NOMO-1 treated with DMSO at 0.1 percent for 48 hours (cell line): ENCODE results near the gene SLC40A1.

Experiments used
- DNase-seq: peaks from one replicate; lab custom pipeline; 2025; ENCODE audit not compliant: unreplicated experiment; lab: John Stamatoyannopoulos, UW

The SLC40A1 gene

DNA sequence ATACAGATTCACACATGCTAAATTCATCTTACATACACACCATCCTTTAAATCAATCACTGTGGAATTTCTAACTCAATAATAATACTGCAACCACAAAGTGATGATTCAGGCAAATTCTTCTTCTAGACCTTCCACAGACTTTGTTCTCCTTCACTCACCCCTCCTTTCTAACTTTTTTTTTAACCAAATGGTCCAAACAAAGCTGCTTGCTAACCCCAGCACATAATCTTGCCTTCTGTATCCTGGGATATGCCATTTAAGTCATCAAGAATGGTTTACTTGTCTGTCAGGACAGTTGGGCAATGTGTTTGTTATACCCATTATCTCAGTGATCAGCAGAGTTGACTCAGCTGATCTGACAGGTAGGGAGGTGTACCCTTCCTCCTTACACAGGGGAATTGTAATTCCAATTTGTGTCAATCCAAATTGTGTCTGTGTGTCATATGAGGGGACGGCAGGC is 10.0 kb downstream of the SLC40A1 start:
- DNase-seq = no peak

DNA sequence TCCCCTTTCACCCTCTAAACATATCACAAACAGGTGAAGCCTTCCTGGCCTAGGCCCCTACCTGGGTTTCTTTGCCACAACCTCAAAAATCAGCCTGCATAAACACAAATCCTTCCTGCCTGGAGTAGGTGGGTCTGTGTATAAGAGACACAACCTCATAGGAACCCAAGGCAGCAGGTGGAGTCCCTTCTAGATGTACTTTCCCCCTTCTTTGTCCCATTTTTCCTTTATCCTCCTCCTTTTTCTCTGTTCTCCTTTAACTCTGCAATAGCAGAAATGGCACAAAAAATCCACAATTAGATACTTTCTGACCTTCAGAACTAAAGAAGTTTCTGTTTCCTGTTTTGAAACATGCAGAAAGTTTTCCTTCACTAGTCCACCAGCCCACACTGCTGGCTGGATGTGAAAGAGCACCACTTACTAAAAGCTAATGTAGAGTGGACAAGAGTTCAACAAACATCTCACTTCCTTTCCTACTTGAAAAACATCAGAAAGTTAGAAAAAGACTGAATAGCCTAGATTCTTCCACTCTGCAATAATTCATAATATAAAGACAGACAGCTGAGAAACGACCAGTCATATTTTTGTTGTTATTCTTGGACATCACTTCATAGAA is 11.2 kb downstream of the SLC40A1 start:
- peak; percentile 34 for DNase-seq

GRCh38 chr2:189566046-189566445 is 14.5 kb downstream of the SLC40A1 start:
- DNase-seq = no peak

DNA sequence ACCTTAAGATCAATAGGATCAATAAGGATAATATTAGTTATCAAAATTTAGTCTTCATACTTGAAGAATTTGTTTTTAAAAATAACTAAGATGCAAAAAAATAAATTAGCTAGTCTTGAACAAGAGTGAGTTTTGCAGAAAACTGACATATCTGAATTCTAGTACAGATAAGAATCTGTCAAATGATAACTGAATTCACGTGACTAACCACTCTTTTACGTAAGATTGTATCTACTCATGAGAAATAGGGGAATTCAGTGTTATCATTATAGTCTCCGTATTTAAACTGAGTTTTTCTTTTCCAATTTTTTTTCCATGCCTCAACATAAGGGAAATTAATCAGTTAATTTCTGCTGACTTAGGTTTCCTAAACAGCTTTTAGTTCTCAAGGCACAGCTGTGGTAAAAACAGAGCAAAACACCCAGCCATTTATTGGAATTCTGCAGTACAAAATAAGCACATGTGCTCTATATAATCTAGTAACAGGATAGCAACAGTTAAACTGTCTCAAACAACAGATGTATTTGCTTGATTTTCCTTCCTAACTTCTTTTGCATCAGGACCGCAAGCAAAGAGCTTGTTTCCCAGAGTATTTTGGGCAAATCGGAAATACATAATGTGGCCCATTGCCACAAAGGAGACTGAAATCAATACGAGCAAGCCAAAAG is 19.1 kb downstream of the SLC40A1 start:
- no peak for DNase-seq

DNA sequence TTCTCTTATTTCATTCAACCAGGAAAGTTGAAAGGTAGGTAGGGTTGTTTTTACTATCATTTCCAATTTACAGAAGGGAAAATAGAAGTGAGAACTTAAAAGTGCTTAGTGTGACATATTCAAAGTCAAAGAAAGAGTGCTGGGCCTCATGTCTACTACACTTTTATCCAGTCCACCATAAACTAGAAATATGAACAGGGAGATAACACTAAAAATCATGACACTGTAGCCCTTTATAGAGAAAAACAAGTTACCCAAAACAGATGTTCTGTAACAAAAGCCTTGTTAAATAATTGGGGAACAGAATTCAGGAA is 20.4 kb downstream of the SLC40A1 start:
- no peak for DNase-seq

GRCh38 chr2:189559579-189560272 is 20.9 kb downstream of the SLC40A1 start:
- no peak for DNase-seq

GRCh38 chr2:189558516-189559272 is 21.9 kb downstream of the SLC40A1 start:
- no peak for DNase-seq

DNA sequence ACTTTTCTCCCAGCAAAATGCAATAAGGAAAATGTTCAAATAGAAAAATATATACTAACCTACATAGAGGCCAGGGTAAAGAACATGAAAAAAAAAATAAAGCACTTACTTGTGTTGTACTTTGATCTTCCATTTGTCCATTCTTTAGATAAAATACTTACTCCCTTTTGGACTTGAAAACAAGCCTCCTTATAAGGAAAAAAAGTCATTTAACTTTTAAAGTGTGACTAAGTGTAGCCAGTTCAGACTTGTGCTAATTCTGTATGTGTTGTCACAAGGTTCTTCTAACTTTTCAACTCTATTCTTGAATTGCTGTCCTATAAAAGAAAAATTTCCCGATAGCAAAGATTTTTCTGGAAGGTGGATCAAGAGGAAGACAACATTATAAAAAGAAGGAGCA is 23.2 kb downstream of the SLC40A1 start:
- no peak for DNase-seq

DNA sequence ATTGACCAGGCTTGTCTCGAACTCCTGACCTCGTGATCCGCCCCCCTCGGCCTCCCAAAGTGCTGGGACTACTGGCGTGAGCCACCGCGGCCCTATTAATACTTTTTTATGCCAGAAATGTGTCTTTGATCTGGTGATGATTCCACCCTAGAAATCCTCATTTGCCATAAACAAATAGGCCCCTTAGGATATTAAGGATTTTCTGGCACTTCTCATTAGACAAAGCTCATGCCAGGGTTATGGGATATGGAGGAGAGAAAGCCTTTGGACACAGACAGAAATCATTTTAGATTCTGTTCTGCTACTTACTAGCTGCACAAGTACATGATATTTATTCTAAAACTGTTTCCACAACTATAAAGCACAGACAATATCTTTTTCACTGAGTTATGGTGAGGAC is 24.1 kb downstream of the SLC40A1 start:
- no peak for DNase-seq

DNA sequence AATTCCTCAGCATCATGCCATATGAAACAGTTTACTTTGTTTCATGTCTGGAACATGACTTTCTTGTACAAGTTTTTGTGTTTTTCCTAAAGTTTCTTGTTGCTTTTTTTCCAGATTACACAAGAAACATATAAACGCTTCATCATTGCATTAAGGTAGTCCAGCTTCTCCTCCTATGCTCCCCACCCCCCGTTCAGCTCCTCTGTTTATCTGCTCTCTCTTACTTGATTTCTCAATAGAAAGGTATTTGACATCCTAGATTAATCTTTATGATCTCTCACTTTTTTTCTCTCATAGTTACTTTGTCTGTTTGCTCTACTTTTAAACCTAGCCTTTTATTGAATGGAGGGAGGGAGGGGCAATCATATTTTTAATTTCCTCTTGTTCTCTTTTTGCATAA is 25.4 kb downstream of the SLC40A1 start:
- no peak for DNase-seq

DNA sequence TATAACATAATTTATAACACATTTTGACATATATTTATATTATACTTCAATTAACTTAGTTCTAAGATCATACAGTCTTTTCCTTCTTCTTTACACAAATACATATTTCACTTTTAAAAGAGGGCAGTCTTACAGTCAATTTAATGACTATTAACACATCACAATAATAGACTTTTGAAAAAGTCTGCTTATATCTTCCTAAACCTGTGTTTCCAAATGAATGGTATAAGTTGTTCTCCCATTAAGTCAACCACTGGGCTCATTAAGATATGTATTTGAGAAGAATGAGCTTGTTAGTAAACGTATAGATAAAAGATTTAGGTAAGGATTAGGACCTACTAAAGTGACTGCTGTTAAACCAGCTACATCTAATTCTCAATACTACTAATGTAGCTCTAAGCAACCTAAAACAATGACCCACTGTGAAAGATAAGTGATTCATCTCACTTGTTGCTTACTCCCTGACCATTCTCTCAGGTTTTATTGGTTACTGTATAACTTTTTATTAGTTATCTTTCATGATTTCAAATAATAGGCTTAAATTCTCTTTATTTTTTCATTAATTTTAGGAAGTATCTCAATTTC is 27.0 kb downstream of the SLC40A1 start:
- DNase-seq = no peak

GRCh38 chr2:189552991-189553404 is 27.6 kb downstream of the SLC40A1 start:
- DNase-seq = no peak

DNA sequence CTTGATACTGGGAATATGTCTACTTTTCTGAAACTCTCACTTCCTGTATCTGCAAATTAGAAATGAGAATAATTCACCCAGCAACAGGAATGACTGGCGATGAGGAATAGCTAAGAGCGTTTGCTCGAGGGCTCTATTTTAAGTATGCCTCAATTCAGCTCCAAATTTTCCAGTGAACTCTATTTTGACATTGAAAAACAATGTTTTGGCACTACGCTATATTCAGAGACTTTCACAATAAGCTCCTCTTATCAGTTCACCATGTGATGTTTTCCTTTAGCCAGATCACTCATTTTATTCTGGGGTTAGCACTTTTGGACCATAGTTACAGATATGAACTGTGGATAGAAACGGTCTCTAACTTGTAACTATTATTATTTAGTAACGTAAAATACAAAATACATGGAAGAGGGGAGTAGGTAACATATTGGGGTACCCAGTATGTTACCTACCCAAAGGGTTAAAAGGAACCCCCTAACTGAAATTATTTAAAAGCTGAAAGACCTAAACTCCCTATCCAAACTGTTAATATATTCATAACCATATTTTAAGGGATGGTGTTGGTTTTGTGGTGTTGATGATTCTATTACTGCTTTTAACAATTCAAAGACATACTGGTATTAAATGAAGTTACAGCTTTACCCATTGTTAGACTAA is 28.1 kb downstream of the SLC40A1 start:
- no peak for DNase-seq

- no peak for DNase-seq
Measured at GRCh38 chr2:189551808-189552207, 28.8 kb downstream of the SLC40A1 start.

DNA sequence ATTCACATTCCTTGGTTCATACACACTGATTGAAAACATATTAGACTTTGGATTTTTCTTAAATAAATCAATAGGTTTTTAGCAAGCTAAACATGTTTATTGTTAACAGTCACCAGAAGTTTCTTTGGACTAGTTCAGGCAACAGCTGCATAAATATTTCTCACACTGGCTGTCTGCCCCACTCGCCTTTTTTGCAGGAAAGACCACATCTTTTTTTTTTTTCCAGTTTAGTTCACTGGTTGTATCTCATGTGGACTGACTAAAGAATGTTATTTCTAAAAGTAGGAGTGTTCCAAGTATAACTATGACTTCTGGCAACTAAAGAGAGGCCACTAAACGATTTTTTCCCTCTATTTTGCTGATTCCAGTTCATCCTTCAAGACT is 31.1 kb downstream of the SLC40A1 start:
- no peak for DNase-seq

DNA sequence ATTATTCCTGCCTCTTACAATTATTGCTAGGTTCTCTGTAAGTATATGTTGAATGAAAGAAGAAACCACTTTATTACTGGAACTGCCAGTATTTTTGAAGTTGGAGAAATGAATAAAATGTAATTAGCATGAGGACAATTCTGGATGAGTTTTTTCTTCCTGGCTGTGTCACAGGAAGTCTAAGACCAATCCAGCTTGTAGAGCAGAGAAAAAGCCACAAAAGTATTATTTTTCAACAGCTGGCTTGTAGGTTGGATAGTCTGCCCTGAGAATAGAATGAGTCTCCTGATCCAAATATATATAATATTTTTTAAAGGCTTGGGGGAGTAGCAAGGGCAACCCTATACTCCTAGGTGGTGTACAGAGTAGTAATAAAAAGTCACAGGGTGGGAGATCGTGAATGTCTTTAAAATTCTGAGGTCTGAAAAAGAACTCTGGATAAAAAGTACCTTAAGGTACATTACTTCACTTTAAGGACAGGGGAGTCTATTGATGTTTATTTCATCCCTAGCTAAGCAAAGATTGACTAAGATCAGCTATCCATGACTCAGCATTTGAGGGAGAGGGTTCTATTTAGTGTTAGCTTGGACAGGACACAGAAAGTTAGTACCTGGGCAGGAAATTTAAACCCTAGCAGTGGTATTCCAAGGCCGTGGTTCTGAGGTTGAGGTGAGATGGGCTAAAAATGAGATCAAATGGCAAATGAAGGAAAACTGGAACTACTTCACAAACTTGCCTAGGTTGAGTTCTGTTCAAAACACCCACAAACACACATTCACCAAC is 31.7 kb downstream of the SLC40A1 start:
- no peak for DNase-seq

DNA sequence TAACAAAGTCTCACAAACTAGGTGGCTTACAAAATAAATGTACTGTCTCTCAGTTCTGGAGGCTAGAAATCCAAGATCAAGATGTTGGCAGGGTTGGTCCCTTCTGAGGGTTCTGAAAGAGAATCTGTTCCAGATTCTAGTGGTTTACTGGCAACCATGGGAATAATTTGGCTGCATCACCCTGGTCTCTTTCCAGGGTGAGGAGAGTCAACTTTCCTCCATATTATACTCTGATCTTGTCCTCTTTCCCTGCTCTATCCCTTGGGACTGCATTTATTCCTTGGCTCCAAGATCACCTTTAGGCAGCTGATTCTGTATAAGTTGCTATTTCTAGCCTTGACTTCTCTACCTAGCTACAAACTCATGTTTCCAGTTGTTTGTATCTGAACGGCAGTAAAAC is 35.2 kb downstream of the SLC40A1 start:
- no peak for DNase-seq

GRCh38 chr2:189544318-189545042 is 36.1 kb downstream of the SLC40A1 start:
- no peak for DNase-seq

DNA sequence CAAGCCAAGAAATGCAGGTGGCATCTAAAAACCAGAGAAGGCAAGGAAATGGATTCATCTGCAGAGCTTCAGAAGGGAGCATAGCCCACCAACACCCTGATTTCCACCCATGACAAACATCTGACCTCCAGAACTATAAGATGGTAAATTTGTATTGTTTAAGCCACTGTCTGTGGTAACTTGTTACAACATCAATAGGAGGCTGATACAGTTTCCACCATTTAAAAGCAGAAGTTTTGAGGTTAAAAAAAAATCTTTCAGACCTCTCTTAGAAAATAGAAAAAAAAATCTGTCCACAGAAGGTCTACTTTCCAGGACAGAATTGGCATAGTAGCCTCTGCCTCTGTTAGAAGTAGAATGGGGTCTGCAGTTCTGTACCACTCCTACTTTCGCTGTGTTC is 37.2 kb downstream of the SLC40A1 start:
- peak; percentile 45 for DNase-seq
